SK-N-SH treated with all-trans-retinoic acid at 6 μM for 48 hours (cell line): ENCODE data around the gene CABLES1.

Experiments used
- ATAC-seq: fragments of 200-7000 bp; cut with Tn5 transposase; 3 replicates; pipeline ENCODE4 v1.9.1; 2020; ENCODE audit warnings: mild to moderate bottlenecking, moderate library complexity
- ARNTL ChIP-seq: fragments of 450-650 bp; formaldehyde crosslinking; IDR thresholded peaks from 2 replicates; pipeline ENCODE4 v1.5.0; 2020; ENCODE audit warnings: low read depth, mild to moderate bottlenecking, moderate library complexity, borderline replicate concordance
- BACH2 ChIP-seq: fragments of 250-450 bp; sonication (Bioruptor Pico); IDR thresholded peaks from 2 replicates; pipeline ENCODE4 v1.9.0; 2021; ENCODE audit warnings: mild to moderate bottlenecking, borderline replicate concordance
- CREB5 ChIP-seq: fragments of 250-450 bp; sonication (Bioruptor Pico); IDR thresholded peaks from 2 replicates; pipeline ENCODE4 v1.5.1; 2020; ENCODE audit warnings: low read depth, mild to moderate bottlenecking, moderate library complexity
- CSDC2 ChIP-seq: fragments of 250-450 bp; sonication (Bioruptor Pico); IDR thresholded peaks from 2 replicates; pipeline ENCODE4 v1.5.0; 2020; ENCODE audit warnings: mild to moderate bottlenecking, moderate library complexity
- CSRNP3 ChIP-seq: fragments of 250-450 bp; sonication (Bioruptor Pico); IDR thresholded peaks from 2 replicates; pipeline ENCODE4 v1.5.1; 2021; ENCODE audit warnings: mild to moderate bottlenecking, moderate library complexity
- ESRRG ChIP-seq: fragments of 250-450 bp; sonication (Bioruptor Pico); IDR thresholded peaks from 2 replicates; pipeline ENCODE4 v1.6.1; 2021; ENCODE audit warnings: mild to moderate bottlenecking
- ISL1 ChIP-seq: fragments of 250-450 bp; sonication (Bioruptor Pico); IDR thresholded peaks from 2 replicates; pipeline ENCODE4 v2.1.2; 2022; ENCODE audit warnings: mild to moderate bottlenecking, moderate library complexity
- OSR1 ChIP-seq: fragments of 250-450 bp; sonication (Bioruptor Pico); IDR thresholded peaks from 2 replicates; pipeline ENCODE4 v1.8.0; 2022; ENCODE audit warnings: moderate library complexity, mild to moderate bottlenecking, inconsistent platforms
- PATZ1 ChIP-seq: fragments of 250-450 bp; sonication (Bioruptor Pico); IDR thresholded peaks from 2 replicates; pipeline ENCODE4 v1.8.0; 2020; ENCODE audit warnings: mild to moderate bottlenecking, moderate library complexity, borderline replicate concordance
- POU6F1 ChIP-seq: fragments of 250-450 bp; sonication (Bioruptor Pico); IDR thresholded peaks from 2 replicates; pipeline ENCODE4 v1.8.0; 2021; ENCODE audit warnings: low read depth, mild to moderate bottlenecking, moderate library complexity, borderline replicate concordance
- PPARA ChIP-seq: fragments of 250-450 bp; sonication (Bioruptor Pico); IDR thresholded peaks from 2 replicates; pipeline ENCODE4 v1.5.0; 2020; ENCODE audit warnings: mild to moderate bottlenecking, borderline replicate concordance
- RARB ChIP-seq: fragments of 250-450 bp; sonication (Bioruptor Pico); IDR thresholded peaks from 2 replicates; pipeline ENCODE4 v1.8.0; 2021; ENCODE audit warnings: mild to moderate bottlenecking, moderate library complexity
- SNAI2 ChIP-seq: fragments of 250-450 bp; sonication (Bioruptor Pico); IDR thresholded peaks from 2 replicates; pipeline ENCODE4 v1.5.0; 2020; ENCODE audit warnings: mild to moderate bottlenecking, moderate library complexity
- TCF4 ChIP-seq: fragments of 250-450 bp; sonication (Bioruptor Pico); IDR thresholded peaks from 2 replicates; pipeline ENCODE4 v1.8.0; 2021; ENCODE audit warnings: mild to moderate bottlenecking, moderate library complexity, borderline replicate concordance
- TOX ChIP-seq: fragments of 250-450 bp; sonication (Bioruptor Pico); IDR thresholded peaks from 2 replicates; pipeline ENCODE4 v1.8.0; 2021; ENCODE audit warnings: mild to moderate bottlenecking, moderate library complexity, borderline replicate concordance
- TSHZ2 ChIP-seq: fragments of 250-450 bp; sonication (Bioruptor Pico); IDR thresholded peaks from 2 replicates; pipeline ENCODE4 v1.5.0; 2020; ENCODE audit warnings: mild to moderate bottlenecking, moderate library complexity
- ZC3H10 ChIP-seq: fragments of 250-450 bp; sonication (Bioruptor Pico); IDR thresholded peaks from 2 replicates; pipeline ENCODE4 v1.5.1; 2021; ENCODE audit warnings: mild to moderate bottlenecking, moderate library complexity
- ZFP3 ChIP-seq: fragments of 250-450 bp; sonication (Bioruptor Pico); IDR thresholded peaks from 2 replicates; pipeline ENCODE4 v1.5.0; 2020; ENCODE audit warnings: mild to moderate bottlenecking, moderate library complexity
- ZFP30 ChIP-seq: fragments of 450-650 bp; formaldehyde crosslinking; IDR thresholded peaks from 2 replicates; pipeline ENCODE4 v1.5.0; 2022; ENCODE audit warnings: mild to moderate bottlenecking, moderate library complexity
- ZNF565 ChIP-seq: fragments of 450-650 bp; formaldehyde crosslinking; conservative IDR thresholded peaks from 2 replicates; pipeline ENCODE4 v1.5.0; 2020; ENCODE audit warnings: low read depth, mild to moderate bottlenecking, moderate library complexity
- ZNF70 ChIP-seq: fragments of 450-650 bp; formaldehyde crosslinking; IDR thresholded peaks from 2 replicates; pipeline ENCODE4 v1.5.0; 2020; ENCODE audit warnings: mild to moderate bottlenecking, moderate library complexity
- ZNF8 ChIP-seq: fragments of 450-650 bp; formaldehyde crosslinking; IDR thresholded peaks from 2 replicates; pipeline ENCODE4 v1.5.0; 2020; ENCODE audit warnings: mild to moderate bottlenecking, moderate library complexity

The CABLES1 gene

GRCh38 chr18:23257137-23257536, 121.9 kb downstream of the CABLES1 start:
- TF ChIP-seq OSR1 (no peak), ZC3H10 (CRISPR knock-in tag) (no peak), ZFP30 (no peak), BACH2 (CRISPR knock-in tag) (no peak), CREB5 (CRISPR knock-in tag) (no peak), ZFP3 (CRISPR knock-in tag) (no peak), CSRNP3 (CRISPR knock-in tag) (no peak), ISL1 (CRISPR knock-in tag) (no peak), PATZ1 (CRISPR knock-in tag) (no peak), RARB (CRISPR knock-in tag) (no peak), ZNF70 (no peak), ZNF565 (CRISPR knock-in tag) (no peak)
- no peak for ATAC-seq

DNA sequence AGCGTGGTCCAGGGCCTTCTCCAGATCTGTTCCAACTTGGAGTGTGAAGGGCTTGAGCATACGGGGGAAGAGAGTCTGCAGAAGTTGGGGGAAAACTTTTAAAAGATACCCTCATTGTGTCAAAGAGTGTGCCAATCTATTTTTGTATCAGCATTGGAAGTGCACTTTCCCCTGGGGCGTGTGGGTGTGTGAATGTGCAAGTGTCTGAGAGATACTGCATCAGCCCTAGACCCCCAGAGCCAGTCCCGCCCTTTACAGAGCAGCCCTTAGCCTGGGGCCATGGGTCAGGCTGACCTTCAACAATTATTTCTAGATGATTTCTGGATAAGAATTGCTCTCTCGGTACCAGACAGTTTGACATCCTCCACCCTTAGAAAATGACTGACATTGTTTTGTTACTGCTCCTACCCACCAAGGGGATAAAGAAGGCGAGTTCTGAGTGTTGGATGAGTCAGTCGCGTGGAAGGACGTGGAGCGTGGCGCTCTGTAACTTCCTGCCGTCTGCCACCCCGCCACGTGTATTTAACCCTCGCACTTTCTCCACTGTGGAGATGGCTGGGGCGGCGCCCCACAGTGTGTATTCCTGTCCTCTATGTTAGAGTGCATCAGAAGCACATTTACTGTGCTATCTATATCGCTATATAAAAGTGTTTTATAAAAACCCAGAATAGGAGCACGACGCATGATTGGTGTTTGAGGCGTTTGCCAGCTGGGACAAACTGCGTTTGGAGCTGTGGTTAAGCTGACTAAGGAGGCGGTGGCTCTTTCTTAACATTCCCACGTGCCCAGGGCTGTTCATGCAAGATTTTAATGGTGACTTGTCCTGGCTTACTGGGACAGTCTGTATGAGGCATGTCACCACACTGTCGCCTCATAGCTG, 122.6 kb downstream of the CABLES1 start:
- TF ChIP-seq OSR1 (no peak), SNAI2 (CRISPR knock-in tag) (no peak), CSRNP3 (CRISPR knock-in tag) (no peak), ZC3H10 (CRISPR knock-in tag) (no peak), CSDC2 (CRISPR knock-in tag) (no peak), TSHZ2 (CRISPR knock-in tag) (no peak), RARB (CRISPR knock-in tag) (no peak), ARNTL (CRISPR knock-in tag) (no peak), ZFP30 (no peak), TCF4 (CRISPR knock-in tag) (no peak), ZNF70 (no peak), ESRRG (CRISPR knock-in tag) (no peak), PPARA (CRISPR knock-in tag) (no peak), PATZ1 (CRISPR knock-in tag) (no peak), BACH2 (CRISPR knock-in tag) (no peak), ZNF8 (CRISPR knock-in tag) (no peak), POU6F1 (CRISPR knock-in tag) (no peak), TOX (CRISPR knock-in tag) (no peak), CREB5 (CRISPR knock-in tag) (no peak)
- no peak for ATAC-seq
